Activated CD8-positive, alpha-beta T cell treated with anti-CD3 and anti-CD28 coated beads for 36 hours (primary cell): ENCODE data around the gene PIGU. TPM values are rescaled to one million over a fixed set of nuclear protein-coding genes. Genes with fewer than 3 reads are reported as not detected.

Experiments
- ATAC-seq: fragments of 200-7000 bp; cut with Tn5 transposase; one replicate; pipeline ENCODE4 v1.10.0; 2021; ENCODE audit warnings: mild to moderate bottlenecking, moderate library complexity
- CTCF ChIA-PET: fragments of 350-600 bp; sonication (Branson Sonifier 250); formaldehyde crosslinking; loops from one replicate; lab custom pipeline; 2021; ENCODE audit warnings: antibody characterized with exemption; lab: Charles Lee
- POLR2A ChIA-PET: fragments of 350-600 bp; sonication (Branson Sonifier 250); formaldehyde crosslinking; loops from one replicate; lab custom pipeline; 2021; ENCODE audit warnings: antibody characterized with exemption; lab: Charles Lee
- DNase-seq: peaks from one replicate; pipeline ENCODE4 v3.0.0-alpha.2; 2020
- H3K27ac Mint-ChIP-seq: one replicate; pipeline ENCODE4 v1.8.0; 2021; ENCODE audit warnings: mild to moderate bottlenecking, mixed read lengths
- H3K27me3 Mint-ChIP-seq: one replicate; pipeline ENCODE4 v1.8.0; 2021; ENCODE audit warnings: mixed read lengths
- H3K36me3 Mint-ChIP-seq: one replicate; pipeline ENCODE4 v1.8.0; 2021; ENCODE audit warnings: low read depth, mixed read lengths
- H3K4me1 Mint-ChIP-seq: one replicate; pipeline ENCODE4 v1.8.0; 2021; ENCODE audit warnings: low read depth, mixed read lengths
- H3K4me3 Mint-ChIP-seq: one replicate; pipeline ENCODE4 v1.8.0; 2021; ENCODE audit warnings: mild to moderate bottlenecking, moderate library complexity, mixed read lengths
- H3K9me3 Mint-ChIP-seq: one replicate; pipeline ENCODE4 v1.8.0; 2021; ENCODE audit warnings: mixed read lengths
- CTCF ChIP-seq: fragments of 200-600 bp; IDR thresholded peaks from one replicate; pipeline ENCODE4 v1.8.0; 2022; ENCODE audit warnings: antibody characterized with exemption, mild to moderate bottlenecking
- intact Hi-C: fragments of 100-400 bp; cut with micrococcal nuclease; formaldehyde crosslinking; loops from one replicate; pipeline ENCODE4 v1.10.0; 2022
- total RNA-seq, 2 experiments: library from RNA; stranded (reverse); gene quantifications; one replicate each; pipeline ENCODE4 v1.2.3, GENCODE V29; 2021

The PIGU gene
- total RNA-seq, 2 experiments from 2014 or later: 19.4 to 20.9 TPM

- ChIA-PET CTCF (interaction anchor here (1.3 to 4.1 kb wide), 3 partner anchors 228 to 230 kb away, joined by 6 to 17 read pairs (median 12); no protein-coding TSS in a partner anchor), POLR2A (interaction anchor here (1.2 kb wide), 1 partner anchor 16 kb away, joined by 3 read pairs; no protein-coding TSS in a partner anchor)
- no peak for TF ChIP-seq CTCF
- Mint-ChIP-seq H3K36me3 (peaks cover 10% of the 10 kb centered on the region), H3K4me3 (no peak overlapping the region), H3K27ac (peak overlapping the region; percentile 11), H3K9me3 (no peaks in the 10 kb centered on the region), H3K27me3 (peaks cover 4% of the 10 kb centered on the region), H3K4me1 (peaks cover 16% of the 10 kb centered on the region)
- no peak for DNase-seq
- intact Hi-C loops: no loop called here
- no peak for ATAC-seq
Observed at GRCh38 chr20:34541917-34542316, 135.0 kb downstream of the PIGU start.

GRCh38 chr20:34541264-34541901, 135.5 kb downstream of the PIGU start:
- intact Hi-C loops: no loop called here
- peaks cover 16% of the 10 kb centered on the region for H3K4me1 Mint-ChIP-seq
- no peak for TF ChIP-seq CTCF
- H3K27me3 Mint-ChIP-seq: peaks cover 3% of the 10 kb centered on the region
- H3K9me3 Mint-ChIP-seq: no peaks in the 10 kb centered on the region
- CTCF ChIA-PET: interaction anchor here (0.7 to 4.1 kb wide), 5 partner anchors 8 to 229 kb away, joined by 3 to 17 read pairs (median 8); no protein-coding TSS in a partner anchor
- DNase-seq (no peak), ATAC-seq (no peak)
- POLR2A ChIA-PET: interaction anchor here (1.0 kb wide), 1 partner anchor 11 kb away, joined by 4 read pairs; no protein-coding TSS in a partner anchor
- peaks cover 13% of the 10 kb centered on the region for H3K36me3 Mint-ChIP-seq
- H3K4me3 Mint-ChIP-seq: no peak overlapping the region
- H3K27ac Mint-ChIP-seq: peak overlapping the region; percentile 71

GRCh38 chr20:34540596-34541263, 136.2 kb downstream of the PIGU start:
- intact Hi-C loops: no loop called here
- Mint-ChIP-seq H3K9me3 (no peaks in the 10 kb centered on the region), H3K4me1 (peaks cover 16% of the 10 kb centered on the region), H3K27me3 (peaks cover 3% of the 10 kb centered on the region), H3K4me3 (no peak overlapping the region), H3K36me3 (peaks cover 13% of the 10 kb centered on the region), H3K27ac (peak overlapping the region; percentile 71)
- ATAC-seq: no peak
- TF ChIP-seq CTCF: no peak
- no peak for DNase-seq
- ChIA-PET POLR2A (interaction anchor here (1.0 kb wide), 1 partner anchor 11 kb away, joined by 4 read pairs; no protein-coding TSS in a partner anchor), CTCF (interaction anchor here (0.7 to 4.1 kb wide), 8 partner anchors 9 to 229 kb away, joined by 3 to 17 read pairs (median 10); no protein-coding TSS in a partner anchor)

DNA sequence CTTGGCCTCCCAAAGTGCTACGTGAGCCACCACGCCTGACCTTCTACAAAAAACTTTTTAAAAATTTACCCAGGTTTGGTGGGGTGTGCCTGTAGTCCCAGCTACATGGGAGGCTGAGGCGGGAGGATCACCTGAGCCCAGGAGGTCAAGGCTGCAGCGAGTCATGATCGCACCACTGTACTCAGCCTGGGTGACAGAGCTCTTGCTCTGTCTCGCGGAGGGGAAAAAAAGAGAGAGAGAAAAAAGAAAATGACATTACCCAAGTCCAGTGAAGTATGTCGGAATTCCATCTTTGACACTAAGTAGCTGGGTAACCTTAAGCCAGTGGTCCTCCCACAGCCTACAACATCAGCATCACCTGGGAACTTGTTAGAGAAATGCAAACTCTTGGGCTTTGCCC, 137.1 kb downstream of the PIGU start:
- POLR2A ChIA-PET: no interaction called here
- intact Hi-C loops: loop anchor here (5.0 kb wide), 1 partner anchor 168 kb away; no protein-coding TSS in a partner anchor
- H3K4me1 Mint-ChIP-seq: peaks cover 15% of the 10 kb centered on the region
- ATAC-seq (no peak), DNase-seq (no peak)
- no peak overlapping the region for H3K27ac Mint-ChIP-seq
- CTCF ChIA-PET: interaction anchor here (1.3 to 4.1 kb wide), 9 partner anchors 9 to 230 kb away, joined by 4 to 56 read pairs (median 16); no protein-coding TSS in a partner anchor
- no peak overlapping the region for H3K4me3 Mint-ChIP-seq
- TF ChIP-seq CTCF: no peak
- H3K27me3 Mint-ChIP-seq: peaks cover 2% of the 10 kb centered on the region
- H3K9me3 Mint-ChIP-seq: no peaks in the 10 kb centered on the region
- peaks cover 14% of the 10 kb centered on the region for H3K36me3 Mint-ChIP-seq
